Activated T-helper 1 cell treated with anti-CD3 and anti-CD28 coated beads, Interleukin-2, amount 50 U/mL, for 16 hours (primary cell): Measurements from ENCODE around the gene GPR34.
"Not testable (repeated sequence)": the region's sequence is repeated elsewhere in the genome, so short reads cannot be mapped to it uniquely, and the experiment has no call there.

ENCODE experiments used
- DNase-seq, 2 donors: peaks; one replicate each; pipeline ENCODE4 v3.0.0-alpha.2; 2020; ENCODE audit warnings: low read depth in 1 of 2, low spot score in 1 of 2

The GPR34 gene

DNA sequence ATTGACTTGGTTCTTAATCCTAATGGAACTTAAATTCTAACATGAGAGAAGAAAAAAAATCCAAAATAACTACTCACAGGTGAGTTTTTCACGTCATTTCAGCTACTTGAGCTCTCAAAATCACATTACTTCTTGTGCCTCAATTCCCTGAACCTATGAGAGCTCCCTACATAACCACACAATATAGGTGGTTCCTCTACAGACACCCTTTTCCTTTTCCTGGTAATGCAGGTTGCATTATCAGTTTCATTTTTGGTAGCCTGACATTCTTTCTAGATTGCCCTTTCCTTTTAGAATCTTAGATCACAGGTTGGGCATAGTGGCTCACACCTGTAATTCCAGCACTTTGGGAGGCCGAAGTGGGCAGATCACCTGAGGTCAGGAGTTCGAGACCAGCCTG is 4.3 kb downstream of the GPR34 start:
- no peak for DNase-seq

DNA sequence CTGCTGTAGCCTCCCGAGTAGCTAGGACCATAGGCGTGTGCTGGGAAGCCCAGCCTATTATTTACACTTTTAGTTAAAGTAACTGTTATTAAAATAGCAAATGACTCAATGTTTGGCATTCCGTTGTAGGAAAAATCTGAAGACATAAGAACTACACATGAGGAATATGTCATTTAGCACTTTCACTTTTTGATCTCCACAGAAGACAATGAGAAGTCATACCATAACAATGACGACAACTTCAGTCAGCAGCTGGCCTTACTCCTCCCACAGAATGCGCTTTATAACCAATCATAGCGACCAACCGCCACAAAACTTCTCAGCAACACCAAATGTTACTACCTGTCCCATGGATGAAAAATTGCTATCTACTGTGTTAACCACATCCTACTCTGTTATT is 6.7 kb downstream of the GPR34 start:
- DNase-seq = no peak

DNA sequence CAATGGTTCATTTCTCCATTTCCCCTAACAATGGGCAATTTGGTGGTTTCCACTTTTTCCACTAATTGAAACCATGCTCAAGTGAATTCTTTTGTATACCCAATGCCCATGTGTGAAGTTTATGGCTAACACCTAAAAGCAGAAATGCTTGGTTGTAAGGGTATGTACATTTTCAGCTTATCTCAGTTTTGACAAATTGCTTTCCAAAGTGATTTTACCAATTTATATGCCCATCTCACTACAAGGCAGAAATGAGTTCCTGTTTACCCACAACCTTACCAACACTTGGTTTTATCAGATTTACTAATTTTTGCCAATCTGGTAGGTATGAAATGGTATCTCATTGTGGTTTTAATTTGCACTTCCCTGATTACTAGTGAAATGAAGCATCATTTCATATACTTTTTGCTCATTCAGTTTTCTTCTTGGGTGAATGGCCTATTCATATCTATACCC is 14.8 kb downstream of the GPR34 start:
- no peak for DNase-seq

DNA sequence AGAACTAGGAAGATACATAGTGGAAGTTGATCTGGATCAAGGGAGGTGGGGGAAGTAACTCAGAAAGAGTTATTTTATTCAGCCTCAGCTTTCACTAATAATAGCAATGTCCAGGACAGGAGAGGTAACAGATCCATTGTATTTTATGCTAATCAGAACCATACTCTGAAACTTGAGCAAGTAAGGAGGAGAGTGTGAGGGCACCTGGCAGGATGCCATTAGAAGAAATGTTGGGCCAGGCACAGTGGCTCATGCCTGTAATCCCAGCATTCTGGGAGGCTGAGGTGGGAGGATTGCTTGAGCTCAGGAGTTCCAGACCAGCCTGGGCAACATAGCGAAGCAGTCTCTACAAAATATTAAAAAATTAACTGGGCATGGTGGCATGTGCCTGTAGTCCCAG is 16.3 kb downstream of the GPR34 start:
- no peak for DNase-seq

DNA sequence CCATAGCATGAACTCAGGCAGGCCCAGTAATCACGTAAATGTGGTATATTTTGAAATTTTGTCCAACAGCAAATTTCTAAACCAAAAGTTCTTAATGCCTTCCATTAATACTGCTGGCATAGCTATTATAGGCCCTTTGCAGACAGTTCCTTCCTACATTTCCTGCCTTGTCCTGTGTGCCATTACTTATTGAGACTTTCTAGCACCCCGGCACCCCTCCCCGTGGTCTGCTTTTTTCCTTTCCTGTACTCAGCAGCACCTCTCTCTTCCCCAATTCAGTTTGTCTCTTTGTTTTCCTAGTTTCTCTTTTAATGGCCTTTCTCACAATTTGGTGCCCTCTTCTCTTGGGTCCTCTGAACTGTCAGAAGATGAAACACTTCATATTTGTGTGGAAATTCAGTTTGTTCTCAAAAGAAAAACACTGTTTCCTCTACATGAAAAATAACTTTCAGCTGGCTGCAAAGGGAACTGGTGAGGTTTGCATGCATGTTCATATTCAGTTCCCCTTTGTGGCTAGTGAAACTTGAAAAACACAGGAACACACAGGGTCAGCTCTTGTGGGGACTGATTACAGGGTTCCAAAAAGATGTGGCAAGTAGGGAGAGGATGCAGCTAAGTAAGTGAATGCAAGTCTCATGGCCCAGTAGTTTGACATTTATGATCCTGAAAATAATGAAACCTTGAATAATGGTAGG is 17.1 kb downstream of the GPR34 start:
- no peak for DNase-seq

- DNase-seq = no peak
Observed at GRCh38 chrX:41707218-41707617, 18.4 kb downstream of the GPR34 start.

GRCh38 chrX:41708486-41708885 is 19.7 kb downstream of the GPR34 start:
- no peak for DNase-seq

GRCh38 chrX:41711021-41711667 is 22.4 kb downstream of the GPR34 start:
- no peak for DNase-seq

DNA sequence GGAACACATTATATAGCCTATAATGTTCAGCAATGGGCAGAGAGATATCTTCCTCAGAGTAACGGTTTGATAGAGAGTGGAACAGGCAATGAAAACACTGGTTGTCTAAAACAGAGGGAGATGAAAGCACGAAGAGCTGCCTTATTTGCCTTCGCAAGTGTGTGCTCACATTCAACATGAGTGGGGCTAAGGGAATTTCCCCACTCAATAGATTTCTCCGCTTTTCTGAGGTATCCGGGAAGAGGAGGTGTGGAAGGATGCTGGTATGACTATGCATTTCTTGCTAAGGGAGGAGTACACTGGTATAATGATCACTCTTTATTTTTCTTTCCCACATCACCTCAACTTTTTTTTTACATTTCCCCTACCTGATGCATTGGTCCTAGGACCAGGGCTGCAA is 27.4 kb downstream of the GPR34 start:
- DNase-seq = no peak

GRCh38 chrX:41716767-41717473 is 28.1 kb downstream of the GPR34 start:
- DNase-seq = no peak

GRCh38 chrX:41718481-41719235 is 29.9 kb downstream of the GPR34 start:
- no peak for DNase-seq

GRCh38 chrX:41719610-41720009 is 30.8 kb downstream of the GPR34 start:
- not testable (repeated sequence) for DNase-seq

- no peak for DNase-seq
Observed at GRCh38 chrX:41720125-41720779, 31.5 kb downstream of the GPR34 start.

DNA sequence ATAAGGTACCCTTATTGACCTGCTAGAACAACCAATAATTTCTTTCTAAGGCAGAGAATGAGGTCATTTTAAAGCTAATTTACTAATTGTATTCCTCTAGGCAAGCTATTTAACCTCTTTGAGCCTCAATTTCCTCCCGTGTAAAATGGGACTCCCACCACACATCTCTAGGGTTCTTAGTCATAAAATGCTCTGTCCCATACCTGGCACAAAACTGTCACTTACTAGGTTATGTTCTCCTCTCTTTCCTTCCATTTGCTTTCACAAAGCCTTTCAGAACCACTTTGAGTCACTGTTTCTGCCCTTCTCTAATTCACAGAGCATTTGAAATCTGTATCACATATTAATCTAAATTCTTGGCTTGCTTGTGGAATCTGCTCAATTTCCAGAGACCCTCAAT is 32.8 kb downstream of the GPR34 start:
- DNase-seq = no peak

DNA sequence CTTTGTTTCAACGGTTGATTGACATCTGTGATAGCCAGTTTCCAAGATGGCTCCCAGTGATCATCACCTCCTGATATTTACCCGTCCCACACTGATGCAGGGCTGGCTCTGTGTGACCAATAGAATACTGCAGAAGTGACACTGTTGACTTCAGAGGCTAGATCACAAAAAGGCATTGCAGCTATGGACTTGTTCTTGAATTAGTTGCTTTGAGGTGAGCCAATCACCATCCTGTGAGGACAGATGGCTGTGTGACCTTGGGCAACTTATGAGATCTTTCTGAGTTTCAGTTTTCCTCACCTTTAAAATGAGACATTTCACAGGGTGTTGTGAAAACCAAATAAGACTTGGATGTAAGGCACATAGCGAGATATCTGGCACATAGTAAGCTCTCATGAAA is 33.4 kb downstream of the GPR34 start:
- DNase-seq = no peak

GRCh38 chrX:41722816-41723618 is 34.2 kb downstream of the GPR34 start:
- no peak for DNase-seq

DNA sequence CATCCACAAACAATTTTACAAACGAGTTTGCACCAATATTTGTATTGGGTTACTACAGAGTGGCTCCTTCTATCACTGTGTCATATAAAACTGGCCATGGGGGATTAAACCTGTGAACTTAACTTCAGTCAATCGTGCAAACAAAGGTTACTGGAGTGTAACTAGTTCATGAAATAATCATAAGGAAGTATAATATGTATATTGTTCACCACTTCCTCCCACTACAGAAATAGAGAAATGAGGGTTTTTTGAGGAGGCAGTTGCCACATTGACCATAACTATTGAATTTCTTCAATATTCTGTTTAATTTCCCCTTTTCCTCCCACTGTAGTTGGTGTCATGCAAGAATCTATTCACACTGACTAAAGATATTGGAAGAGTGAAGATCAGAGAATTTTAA is 35.1 kb downstream of the GPR34 start, which contains the start of gene GPR82:
TSS of gene GPR82 (plus strand) at position 356 of the 400 bp plus-strand sequence. CDS start 2,846 bp downstream, outside the sequence.
- DNase-seq = no peak

- no peak for DNase-seq
Observed at GRCh38 chrX:41728125-41728524, 39.4 kb downstream of the GPR34 start.

DNA sequence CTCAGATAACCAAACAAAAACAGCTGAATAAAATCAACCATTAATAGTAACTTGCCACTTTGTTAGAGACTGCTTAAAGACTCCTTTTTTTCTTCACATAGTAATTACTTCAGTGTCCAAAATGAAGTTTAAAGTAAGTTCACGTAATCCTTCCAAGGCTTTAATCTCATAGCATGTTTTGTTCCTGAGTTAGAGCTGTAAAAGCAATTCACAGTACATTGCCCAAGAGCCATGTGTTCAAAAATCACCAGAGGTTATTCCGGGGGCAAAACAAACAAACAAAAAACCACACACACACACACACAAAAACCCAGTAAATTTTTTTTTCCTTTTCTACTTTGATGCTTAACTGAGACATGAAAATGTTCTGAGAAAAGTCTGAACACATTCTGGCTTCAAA is 41.3 kb downstream of the GPR34 start:
- no peak for DNase-seq

DNA sequence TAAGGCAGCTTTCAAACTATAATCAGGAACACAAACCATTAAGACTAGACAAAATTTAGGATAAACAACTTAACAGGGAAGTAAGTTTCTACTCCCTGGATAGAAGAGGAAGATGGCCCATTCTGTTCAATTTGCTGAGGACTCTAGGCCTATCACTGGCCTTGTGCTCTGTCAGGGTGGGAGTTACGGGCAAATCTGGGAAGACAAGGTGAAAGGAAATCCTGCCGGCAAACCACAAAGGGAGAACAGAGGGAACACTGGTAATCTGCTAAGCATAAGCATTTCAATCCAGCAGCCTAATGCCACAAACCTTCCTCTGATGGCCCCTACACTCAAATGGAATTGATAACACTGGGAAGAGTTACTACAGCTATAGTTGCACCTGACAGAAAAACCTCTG is 43.5 kb downstream of the GPR34 start:
- DNase-seq = no peak
